ENCODE measurements around the gene MICAL2. TPM values are rescaled to one million over a fixed set of nuclear protein-coding genes. Genes with fewer than 3 reads are reported as not detected.
A peak's percentile ranks its signal among the peaks of the same experiment; 100 is the strongest.

MICAL2 gene
- total RNA-seq, 1 experiment from 2014 or later, result 62.9 TPM

GRCh38 chr11:12235947-12236743 lies 125.8 kb downstream of the MICAL2 start:
- Histone ChIP-seq H3K4me3 (ENCODE audit: low read length) (no peak overlapping the region), H3K36me3 (ENCODE audit: low read depth, low read length) (peaks cover 34% of the 10 kb centered on the region), H3K9ac (ENCODE audit: low read length) (peak overlapping the region; percentile 29; the same call in 1 of the 2 replicates), H3K9me3 (ENCODE audit: low read length) (no peaks in the 10 kb centered on the region), H4K20me1 (ENCODE audit: low read length) (no peaks in the 10 kb centered on the region), H3K9me2 (replicated peaks; ENCODE audit: low read length) (no peaks in the 10 kb centered on the region), H3K4me1 (ENCODE audit: insufficient read depth, low read length) (peaks cover 56% of the 10 kb centered on the region), H2AFZ (ENCODE audit: low read length) (no peak overlapping the region), H3K27ac (ENCODE audit: low read length) (peak overlapping the region; percentile 97), H3K27me3 (ENCODE audit: low read length) (no peaks in the 10 kb centered on the region), H3K4me2 (ENCODE audit: low read length) (no peak overlapping the region), H3K79me2 (ENCODE audit: low read length) (no peaks in the 10 kb centered on the region), H3F3A (ENCODE audit: low read length, unreplicated experiment) (no peaks in the 10 kb centered on the region)
- CTCF ChIA-PET, result interaction anchor here (1.1 to 1.4 kb wide), 3 partner anchors 11 to 72 kb away, joined by 3 to 6 read pairs (median 3); no protein-coding TSS in a partner anchor
- DNase-seq (peak; percentile 75), ATAC-seq (peak; percentile 34)
- intact Hi-C loops (cut with micrococcal nuclease), result loop anchor here (1.0 to 5.0 kb wide), 5 partner anchors 46 to 189 kb away; no protein-coding TSS in a partner anchor
- POLR2A ChIA-PET (ENCODE audit: unreplicated experiment), result interaction anchor here (0.6 kb wide), 1 partner anchor 72 kb away, joined by 3 read pairs; no protein-coding TSS in a partner anchor
- no TSS peak for BruUV-seq (replicated peaks)
- no peak for TF ChIP-seq EZH2phosphoT487 (IDR thresholded peaks at IDR 0.05; ENCODE audit: borderline replicate concordance, low read length)
- peak; percentile 77 for TF ChIP-seq CTCF (conservative IDR thresholded peaks at IDR 0.05; ENCODE audit: low read depth, low read length)

- Histone ChIP-seq H3K9ac (ENCODE audit: low read length) (no peak overlapping the region), H3K4me1 (ENCODE audit: insufficient read depth, low read length) (peaks cover 56% of the 10 kb centered on the region), H3K27me3 (ENCODE audit: low read length) (no peaks in the 10 kb centered on the region), H3K4me3 (ENCODE audit: low read length) (no peak overlapping the region), H3K9me2 (replicated peaks; ENCODE audit: low read length) (no peaks in the 10 kb centered on the region), H3K79me2 (ENCODE audit: low read length) (no peaks in the 10 kb centered on the region), H2AFZ (ENCODE audit: low read length) (no peak overlapping the region), H3K4me2 (ENCODE audit: low read length) (no peak overlapping the region), H4K20me1 (ENCODE audit: low read length) (no peaks in the 10 kb centered on the region), H3K36me3 (ENCODE audit: low read depth, low read length) (peaks cover 30% of the 10 kb centered on the region), H3K9me3 (ENCODE audit: low read length) (no peaks in the 10 kb centered on the region), H3F3A (ENCODE audit: low read length, unreplicated experiment) (no peaks in the 10 kb centered on the region), H3K27ac (ENCODE audit: low read length) (no peak overlapping the region)
- ChIA-PET POLR2A (ENCODE audit: unreplicated experiment) (no interaction called here), CTCF (interaction anchor here (1.3 kb wide), 1 partner anchor 13 kb away, joined by 3 read pairs; no protein-coding TSS in a partner anchor)
- ATAC-seq (no peak), DNase-seq (no peak)
- intact Hi-C loops (cut with micrococcal nuclease), result loop anchor here (1.0 to 5.0 kb wide), 5 partner anchors 46 to 189 kb away; no protein-coding TSS in a partner anchor
- no peak for TF ChIP-seq EZH2phosphoT487 (IDR thresholded peaks at IDR 0.05; ENCODE audit: borderline replicate concordance, low read length)
- TF ChIP-seq CTCF (conservative IDR thresholded peaks at IDR 0.05; ENCODE audit: low read depth, low read length), result no peak; the same call in 1 of the 2 replicates
- no peak for TF ChIP-seq EZH2 (IDR thresholded peaks at IDR 0.05; ENCODE audit: low read length, unreplicated experiment)
- BruUV-seq (replicated peaks), result no TSS peak
Measured at GRCh38 chr11:12236744-12237101, 126.3 kb downstream of the MICAL2 start.

GRCh38 chr11:12237381-12237784 lies 127.0 kb downstream of the MICAL2 start:
- no peak overlapping the region for H3K9ac ChIP-seq (ENCODE audit: low read length)
- H3F3A ChIP-seq (ENCODE audit: low read length, unreplicated experiment), result no peaks in the 10 kb centered on the region
- no peaks in the 10 kb centered on the region for H3K79me2 ChIP-seq (ENCODE audit: low read length)
- H3K27ac ChIP-seq (ENCODE audit: low read length), result no peak overlapping the region
- H3K4me3 ChIP-seq (ENCODE audit: low read length), result no peak overlapping the region
- TF ChIP-seq CTCF (conservative IDR thresholded peaks at IDR 0.05; ENCODE audit: low read depth, low read length), result no peak
- no peak for TF ChIP-seq EZH2 (IDR thresholded peaks at IDR 0.05; ENCODE audit: low read length, unreplicated experiment)
- no peak for TF ChIP-seq EZH2phosphoT487 (IDR thresholded peaks at IDR 0.05; ENCODE audit: borderline replicate concordance, low read length)
- H2AFZ ChIP-seq (ENCODE audit: low read length), result no peak overlapping the region
- no peaks in the 10 kb centered on the region for H3K9me3 ChIP-seq (ENCODE audit: low read length)
- ATAC-seq, result no peak
- CTCF ChIA-PET, result no interaction called here
- H3K36me3 ChIP-seq (ENCODE audit: low read depth, low read length), result peaks cover 25% of the 10 kb centered on the region
- H3K4me1 ChIP-seq (ENCODE audit: insufficient read depth, low read length), result peaks cover 49% of the 10 kb centered on the region
- BruUV-seq (replicated peaks), result no TSS peak
- H3K27me3 ChIP-seq (ENCODE audit: low read length), result no peaks in the 10 kb centered on the region
- POLR2A ChIA-PET (ENCODE audit: unreplicated experiment), result interaction anchor here (0.5 kb wide), 1 partner anchor 147 kb away, joined by 8 read pairs; no protein-coding TSS in a partner anchor
- no peak overlapping the region for H3K4me2 ChIP-seq (ENCODE audit: low read length)
- intact Hi-C loops (cut with micrococcal nuclease), result loop anchor here (5.0 kb wide), 1 partner anchor 45 kb away; no protein-coding TSS in a partner anchor
- H4K20me1 ChIP-seq (ENCODE audit: low read length), result no peaks in the 10 kb centered on the region
- H3K9me2 ChIP-seq (replicated peaks; ENCODE audit: low read length), result no peaks in the 10 kb centered on the region
- DNase-seq, result no peak

Data from PC-3 (cell line).